SKM-1 (cell line): Measurements from ENCODE around the gene RANBP3L.
A peak's percentile ranks its signal among the peaks of the same experiment; 100 is the strongest.
"Not testable (repeated sequence)": the region's sequence is repeated elsewhere in the genome, so short reads cannot be mapped to it uniquely, and the experiment has no call there.

Experiments used
- DNase-seq: peaks from one replicate; lab custom pipeline; 2025; ENCODE audit not compliant: unreplicated experiment; lab: John Stamatoyannopoulos, UW

RANBP3L gene

GRCh38 chr5:36301858-36302603, at the start of gene RANBP3L:
TSS of gene RANBP3L (minus strand) at chr5:36301902. CDS start at chr5:36301416, 486 bp downstream.
- DNase-seq, result no peak

DNA sequence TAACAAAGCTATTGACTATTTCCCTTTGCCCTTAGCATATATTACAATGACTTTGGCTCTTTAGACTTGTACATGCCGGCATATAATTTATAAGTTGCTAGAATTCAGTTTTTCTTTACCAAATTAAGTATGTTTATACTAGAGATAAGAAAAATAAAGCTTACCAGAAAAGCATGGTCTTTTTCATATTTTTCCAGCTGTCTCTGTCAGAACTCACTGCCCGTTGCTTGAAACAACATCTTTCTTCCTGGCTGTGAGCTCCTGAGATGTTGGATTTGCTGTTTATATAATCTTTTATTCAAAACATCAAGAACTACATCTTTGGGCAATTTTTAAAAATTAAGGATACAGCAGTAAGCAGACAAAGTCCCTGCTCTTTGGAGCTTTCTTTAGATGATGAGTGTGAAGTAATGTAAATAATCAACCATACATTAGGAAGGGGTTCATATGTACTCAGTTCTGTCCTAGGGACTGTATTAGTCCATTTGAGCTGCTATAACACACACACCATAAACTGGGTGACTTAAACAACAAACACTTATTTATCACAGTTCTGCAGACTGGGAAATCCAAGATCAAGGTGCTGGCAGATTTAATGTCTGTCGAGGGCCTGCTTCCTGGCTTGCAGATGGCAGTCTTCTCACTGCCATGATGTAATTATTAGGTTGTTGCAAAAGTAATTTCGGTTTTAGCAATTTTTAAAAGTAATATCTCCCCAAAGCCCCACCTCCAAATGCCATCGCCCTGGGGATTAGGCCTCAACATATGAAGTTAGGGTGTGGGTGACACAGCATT, 45.4 kb upstream of the RANBP3L start:
- DNase-seq, result no peak

DNA sequence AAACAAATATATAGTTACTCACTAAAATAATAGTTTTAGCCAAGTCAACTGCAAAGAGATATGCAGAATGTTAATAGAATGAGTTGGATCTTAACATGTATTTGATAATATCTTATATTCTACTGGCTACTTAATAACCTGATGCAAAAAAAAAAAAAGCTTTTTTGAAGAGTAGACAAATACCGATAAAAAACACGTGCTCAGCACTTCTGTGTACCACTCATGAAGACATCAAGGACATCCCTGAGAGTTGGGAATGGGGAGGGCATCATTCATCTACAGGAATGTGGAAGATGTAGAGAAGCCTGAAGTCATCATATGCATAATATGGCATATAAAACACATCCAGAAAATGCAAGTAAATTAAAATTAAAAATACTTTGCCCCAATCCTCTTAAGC, 43.2 kb upstream of the RANBP3L start:
- no peak for DNase-seq

DNA sequence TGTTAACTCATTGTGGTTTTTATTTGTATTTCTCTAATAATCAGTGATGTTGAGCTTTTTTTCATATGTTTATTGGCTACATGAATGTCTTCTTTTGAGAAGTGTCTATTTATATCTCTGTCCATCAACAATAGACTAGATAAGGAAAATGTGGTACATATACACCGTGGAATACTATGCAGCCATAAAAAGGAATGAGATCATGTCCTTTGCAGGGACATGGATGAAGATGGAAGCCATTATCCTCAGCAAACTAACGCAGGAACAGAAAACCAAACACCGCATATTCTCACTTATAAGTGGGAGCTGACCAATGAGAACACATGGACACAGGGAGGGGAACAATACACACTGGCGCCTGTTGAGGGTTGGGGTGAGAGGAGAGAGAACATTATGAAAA, 40.0 kb upstream of the RANBP3L start:
- not testable (repeated sequence) for DNase-seq

- no peak for DNase-seq
These were observed 35.9 kb upstream of the RANBP3L start for GRCh38 chr5:36337597-36337996.

DNA sequence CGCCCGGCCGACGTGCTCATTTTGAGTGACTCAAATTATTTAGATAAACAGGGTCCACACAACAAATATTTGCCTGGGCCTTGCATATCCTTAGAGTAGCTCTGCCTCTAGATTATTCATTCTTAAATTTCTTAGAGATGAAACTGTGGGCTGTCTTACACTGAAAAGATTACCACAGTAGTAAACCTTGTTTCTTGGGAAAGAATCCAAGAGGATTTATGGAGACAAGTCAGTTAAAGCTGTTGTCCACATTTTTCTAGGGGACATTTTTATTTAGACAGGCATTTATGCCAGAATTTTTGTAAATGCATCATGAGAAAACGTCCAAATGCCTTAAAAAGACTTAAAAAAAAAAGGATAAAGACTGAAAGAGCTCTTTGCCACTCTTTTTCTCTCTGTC, 32.6 kb upstream of the RANBP3L start:
- no peak for DNase-seq

DNA sequence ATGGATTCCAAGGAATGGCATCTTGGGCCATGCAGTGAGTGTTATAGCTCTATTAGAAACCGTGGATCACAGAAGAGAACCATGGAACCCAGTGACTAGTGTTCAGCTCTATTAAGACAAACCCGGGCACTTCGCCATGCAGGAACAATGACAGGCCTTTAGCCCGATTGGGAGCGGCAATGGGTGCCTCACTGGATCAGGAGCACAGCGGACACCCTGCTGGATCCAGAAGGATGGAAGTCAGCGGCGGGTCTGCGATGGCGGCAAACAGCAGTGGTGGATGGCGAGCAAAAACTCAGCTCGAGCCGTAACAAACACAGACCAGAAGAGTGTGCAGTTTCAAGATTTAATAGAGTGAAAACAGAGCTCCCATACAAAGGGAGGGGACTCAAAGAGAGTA, 31.0 kb upstream of the RANBP3L start:
- DNase-seq, result not testable (repeated sequence)

DNA sequence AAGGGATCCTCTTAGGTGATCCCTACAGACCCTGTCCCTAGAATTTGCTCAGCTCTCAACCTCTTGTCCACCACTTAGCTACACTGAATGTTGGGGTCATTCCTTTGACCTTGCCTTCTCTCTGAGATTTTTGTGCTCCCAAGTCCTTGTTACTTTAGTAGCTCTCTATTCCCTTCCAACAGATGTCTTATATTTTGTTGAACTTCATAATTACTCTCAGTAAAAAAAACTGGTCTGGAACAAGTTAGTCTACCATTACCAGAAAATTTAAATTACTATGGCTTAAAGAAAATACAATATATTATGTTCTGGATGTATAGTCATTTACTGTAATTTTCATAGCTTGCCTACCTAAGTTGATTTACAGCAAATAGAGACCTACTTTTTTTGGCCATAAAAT, 23.5 kb upstream of the RANBP3L start:
- DNase-seq, result no peak

- DNase-seq, result no peak
These were observed 22.5 kb upstream of the RANBP3L start for GRCh38 chr5:36323926-36324781.

DNA sequence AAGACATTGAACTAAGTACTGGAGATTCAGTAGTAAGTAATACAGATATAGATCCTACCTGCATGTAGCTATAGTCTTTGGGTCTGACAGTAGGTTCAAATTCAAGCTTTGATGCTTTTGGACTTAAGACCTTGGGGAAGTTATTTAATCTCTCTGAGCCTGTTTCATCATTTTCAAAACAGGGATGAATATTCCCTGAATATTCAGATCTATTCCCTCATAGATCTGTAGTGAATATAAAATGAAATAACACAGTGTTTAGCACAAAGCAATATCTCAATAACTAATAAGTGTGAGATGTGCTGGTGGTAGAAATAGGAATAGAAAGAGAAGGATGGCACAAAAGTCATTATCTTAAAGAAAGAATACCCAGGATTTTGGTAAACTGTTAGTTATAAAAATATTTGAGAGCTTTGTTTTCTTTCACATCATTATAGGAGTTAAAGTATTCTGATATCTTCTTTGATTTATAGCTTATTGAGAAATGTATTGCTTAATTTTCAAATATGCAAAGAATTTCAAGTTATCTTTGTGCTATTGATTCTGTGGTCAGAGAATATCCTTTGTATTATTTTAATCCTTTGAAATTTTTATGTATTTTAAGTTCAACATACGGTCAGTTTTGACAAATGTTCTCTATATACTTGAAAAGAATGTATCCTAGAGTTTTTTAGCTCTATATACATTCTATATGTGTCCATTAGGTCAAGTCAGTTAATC, 11.4 kb upstream of the RANBP3L start:
- DNase-seq, result no peak

DNA sequence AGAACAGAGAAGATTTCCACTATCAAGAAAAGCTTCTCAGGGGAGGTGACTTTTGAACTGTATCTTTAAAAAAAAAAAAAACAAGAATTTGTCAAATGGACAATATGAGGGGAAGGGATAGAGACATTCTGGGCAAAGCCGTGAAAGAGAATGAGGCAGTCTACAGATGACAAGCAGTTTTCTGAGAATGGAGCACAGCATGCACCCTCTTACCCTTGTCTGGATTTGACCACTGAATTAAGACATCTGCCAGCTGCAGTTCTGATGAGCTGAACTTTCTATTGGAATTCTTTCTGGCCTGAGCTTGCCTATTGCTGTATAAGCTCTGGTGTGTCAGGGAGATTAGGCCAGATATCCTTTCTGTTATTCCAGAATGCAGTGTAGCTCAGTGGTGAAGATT, 10.3 kb upstream of the RANBP3L start:
- DNase-seq, result no peak

DNA sequence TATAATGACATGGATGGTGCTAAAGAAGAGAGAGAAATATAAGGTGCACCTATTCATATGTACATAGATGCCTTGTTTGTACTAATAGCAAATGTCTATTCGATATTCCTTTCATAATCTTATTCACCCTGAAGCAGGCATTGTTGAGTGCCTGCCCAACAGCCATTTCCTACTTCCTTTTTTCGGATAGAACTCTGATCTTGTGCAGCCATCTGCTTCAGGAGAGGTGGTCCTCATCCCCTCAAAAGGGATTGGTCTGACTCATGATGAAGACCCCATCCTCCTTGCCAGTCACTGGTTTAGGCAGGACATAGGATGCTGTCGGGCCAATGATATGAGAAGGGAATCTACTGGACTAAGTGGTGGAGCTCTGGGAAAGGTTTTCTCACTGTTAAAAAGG, 8.4 kb upstream of the RANBP3L start:
- DNase-seq, result no peak

DNA sequence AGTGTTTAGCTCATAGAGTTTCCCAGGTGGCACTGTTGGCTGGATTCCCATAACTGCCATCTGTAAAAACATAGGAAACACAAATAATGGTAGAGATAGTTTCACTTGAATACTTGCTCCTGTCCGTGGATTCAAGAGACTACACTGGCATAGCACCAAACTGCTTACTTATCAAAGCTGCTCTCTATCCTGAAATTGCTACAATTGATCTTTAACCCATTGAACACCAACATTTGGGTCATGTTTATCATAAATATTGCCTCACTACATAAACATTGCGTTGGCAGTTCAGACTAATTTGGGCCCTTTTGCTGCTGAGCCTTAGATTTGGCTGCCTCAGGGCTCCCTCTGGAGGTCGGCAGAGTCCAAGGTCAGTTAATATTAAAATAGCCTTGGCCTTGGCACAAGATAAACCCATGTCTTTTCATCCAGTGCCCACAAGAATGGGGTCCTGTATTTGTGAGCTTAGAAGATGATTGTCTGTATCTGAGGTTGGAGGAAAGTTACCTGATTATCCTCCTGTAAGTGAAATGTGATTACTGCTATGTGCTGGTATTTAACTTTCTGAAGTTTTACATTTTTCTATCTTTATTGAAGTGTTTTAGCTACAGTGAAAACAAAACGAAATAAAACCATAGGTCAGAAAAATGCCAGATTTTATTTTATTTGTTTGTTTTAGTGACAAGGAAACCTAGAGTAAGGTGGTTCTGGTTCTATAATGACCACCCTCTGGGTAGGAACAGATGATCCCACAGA, 4.0 kb upstream of the RANBP3L start:
- DNase-seq, result peak; percentile 16

DNA sequence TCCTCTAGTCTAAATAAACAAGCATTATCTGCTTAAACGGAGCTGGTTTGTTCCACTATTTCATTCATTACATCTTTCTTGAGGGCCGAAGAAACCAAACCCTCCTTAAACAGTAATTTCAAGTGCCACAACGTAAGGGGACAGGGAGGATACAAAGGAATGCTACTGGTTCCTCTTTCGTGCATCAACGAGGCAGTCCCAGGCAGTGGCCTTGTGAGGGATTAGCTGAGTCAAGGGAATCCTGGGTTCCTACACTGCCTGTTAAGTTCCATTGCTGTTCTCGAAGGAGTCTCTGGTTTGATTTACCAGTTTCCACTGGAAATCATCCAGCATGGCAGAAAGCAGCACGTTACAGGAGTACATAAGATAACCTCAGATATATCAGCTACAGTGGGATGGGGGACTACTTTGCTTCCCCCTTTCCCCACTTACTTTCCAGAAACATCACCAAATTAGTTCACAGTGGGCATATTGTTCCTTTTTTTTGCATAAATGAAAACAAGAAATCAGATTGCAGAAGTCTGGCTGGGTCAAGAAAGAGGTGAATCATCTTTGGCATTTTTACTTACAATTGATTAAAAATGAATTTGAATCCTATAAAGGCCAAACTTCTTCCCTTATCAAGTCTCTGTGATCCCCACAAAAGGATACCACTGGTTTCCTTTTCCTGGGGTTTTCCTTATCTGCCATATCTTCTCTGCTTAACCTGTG, 2.5 kb upstream of the RANBP3L start:
- DNase-seq, result no peak

- no peak for DNase-seq
These were observed 668 bp downstream of the RANBP3L start for GRCh38 chr5:36300927-36301540.

- no peak for DNase-seq
These were observed 1.3 kb downstream of the RANBP3L start for GRCh38 chr5:36300191-36300926.

GRCh38 chr5:36298552-36298951, 3.1 kb downstream of the RANBP3L start:
- DNase-seq, result no peak

- DNase-seq, result no peak
These were observed 4.0 kb downstream of the RANBP3L start for GRCh38 chr5:36297653-36298052.
